CD4-positive, alpha-beta T cell (primary cell): ENCODE data around the gene PDPK1. TPM values are rescaled to one million over a fixed set of nuclear protein-coding genes. Genes with fewer than 3 reads are reported as not detected.
A peak's percentile ranks its signal among the peaks of the same experiment; 100 is the strongest.

ENCODE experiments used
- ATAC-seq: fragments of 200-7000 bp; cut with Tn5 transposase; one replicate; pipeline ENCODE4 v1.10.0; 2022; ENCODE audit warnings: mild to moderate bottlenecking; ENCODE audit not compliant: poor library complexity
- CTCF ChIA-PET: fragments of 350-600 bp; sonication (Branson Sonifier 250); formaldehyde crosslinking; loops from one replicate; lab custom pipeline; 2021; ENCODE audit warnings: antibody characterized with exemption, inconsistent platforms; lab: Charles Lee
- POLR2A ChIA-PET: fragments of 350-600 bp; sonication (Branson Sonifier 250); formaldehyde crosslinking; loops from one replicate; lab custom pipeline; 2021; ENCODE audit warnings: antibody characterized with exemption, inconsistent platforms; lab: Charles Lee
- DNase-seq, 14 experiments: peaks; one replicate each; pipeline ENCODE4 v3.0.0-alpha.2; 2013 to 2020; ENCODE audit warnings: mixed read lengths in 2 of 14
- H3K27ac ChIP-seq, 2 donors: one replicate each; pipeline versions ENCODE4 v1.5.1 to v1.7.0; 2013; ENCODE audit warnings: low read length in 2 of 2, low read depth in 1 of 2, mild to moderate bottlenecking in 1 of 2
- H3K27me3 ChIP-seq, 2 experiments: 1 replicate in 1 of 2; 2 replicates in 1 of 2; pipeline versions ENCODE4 v1.6.1 to v1.7.0; 2013; ENCODE audit warnings: low read length in 2 of 2, control low read depth in 1 of 2, mild to moderate bottlenecking in 1 of 2, moderate library complexity in 1 of 2; ENCODE audit not compliant: insufficient read depth in 2 of 2, control insufficient read depth in 1 of 2
- H3K36me3 ChIP-seq: one replicate; pipeline ENCODE4 v1.6.1; 2013; ENCODE audit warnings: low read length, control low read depth; ENCODE audit not compliant: insufficient read depth
- H3K4me1 ChIP-seq: one replicate; pipeline ENCODE4 v1.6.1; 2013; ENCODE audit warnings: low read length, control low read depth; ENCODE audit not compliant: insufficient read depth
- H3K4me3 ChIP-seq: one replicate; pipeline ENCODE4 v1.5.1; 2013; ENCODE audit warnings: mild to moderate bottlenecking, low read length, moderate library complexity
- H3K9me3 ChIP-seq, 2 experiments: 1 replicate in 1 of 2; 2 replicates in 1 of 2; pipeline versions ENCODE4 v1.6.1 to v1.7.0; 2013; ENCODE audit warnings: low read length in 2 of 2, mild to moderate bottlenecking in 2 of 2, control low read depth in 1 of 2, moderate library complexity in 1 of 2; ENCODE audit not compliant: control insufficient read depth in 1 of 2, insufficient read depth in 1 of 2
- H3K27ac Mint-ChIP-seq: one replicate; pipeline ENCODE4 v1.8.0; 2020; ENCODE audit warnings: mixed read lengths
- H3K27me3 Mint-ChIP-seq: one replicate; pipeline ENCODE4 v1.8.0; 2021; ENCODE audit warnings: mixed read lengths
- H3K36me3 Mint-ChIP-seq: one replicate; pipeline ENCODE4 v1.8.0; 2021; ENCODE audit warnings: low read depth, mixed read lengths
- H3K4me1 Mint-ChIP-seq: one replicate; pipeline ENCODE4 v1.8.0; 2021; ENCODE audit warnings: low read depth, mixed read lengths
- H3K4me3 Mint-ChIP-seq: one replicate; pipeline ENCODE4 v1.8.0; 2020; ENCODE audit warnings: mild to moderate bottlenecking, mixed read lengths
- H3K9me3 Mint-ChIP-seq: one replicate; pipeline ENCODE4 v1.8.0; 2020; ENCODE audit warnings: mixed read lengths
- CTCF ChIP-seq: fragments of 200-600 bp; IDR thresholded peaks from one replicate; pipeline ENCODE4 v1.8.0; 2022; ENCODE audit warnings: antibody characterized with exemption, mild to moderate bottlenecking
- intact Hi-C, 2 experiments: fragments of 100-400 bp; cut with DNase I in 1 of 2; cut with micrococcal nuclease in 1 of 2; formaldehyde crosslinking; loops; one replicate each; pipeline versions ENCODE4 v1.15.1 to v1.9.0; 2023 to 2025; cut with DNase I, micrococcal nuclease
- polyA plus RNA-seq, 2 donors: library from polyadenylated mRNA; unstranded; fragments of 120-200 nt; gene quantifications; one replicate each; pipeline ENCODE4 v1.2.1, GENCODE V29; 2013
- total RNA-seq, 174 experiments: library from RNA in 2 of 174; stranded (reverse) in 2 of 174; gene quantifications; one replicate each; pipeline ENCODE4 v1.2.3 and lab custom pipeline; 2021 to 2026

PDPK1 gene
- total RNA-seq, result 10 to 100 TPM; 46.1 to 51.1 TPM
- polyA plus RNA-seq (2013, experiment 1 of 2), result 25.2 TPM
- 26.6 TPM for polyA plus RNA-seq (2013, experiment 2 of 2)
- total RNA-seq (lab: John Stamatoyannopoulos, UW), result 33.7 to 106 (median 76.5) reads per million in 172 experiments

GRCh38 chr16:2537451-2538379, at the start of gene PDPK1:
Gene PDPK1 (plus strand): TSS chr16:2538021. CDS start chr16:2538113, 92 bp downstream.
- intact Hi-C loops, result loop anchor here (2.0 to 5.0 kb wide), 2 partner anchors 17 to 965 kb away; partner anchors contain the start of genes AMDHD2 (in 1 of the 2) and CLUAP1 (in 1 of the 2)
- TF ChIP-seq CTCF, result no peak
- ChIA-PET CTCF (interaction anchor here (2.1 kb wide), 1 partner anchor 17 kb away, joined by 5 read pairs; the partner anchor contains the start of gene AMDHD2), POLR2A (interaction anchor here (0.7 to 2.7 kb wide), 7 partner anchors 8 to 383 kb away, joined by 3 to 30 read pairs (median 7); partner anchors contain the start of genes AMDHD2, ATP6V0C, KCTD5 and TRAF7)
- H3K27me3 ChIP-seq, result no peaks in the 10 kb centered on the region
- peaks cover 3% of the 10 kb centered on the region for H3K27me3 Mint-ChIP-seq
- peaks cover 3% of the 10 kb centered on the region for H3K36me3 ChIP-seq
- H3K27ac Mint-ChIP-seq, result peak within 1 kb of the TSS; percentile 94
- H3K36me3 Mint-ChIP-seq, result peaks cover 28% of the 10 kb centered on the region
- ATAC-seq (peak; percentile 87), DNase-seq (peak; percentile 85 to 98 (median 92))
- H3K4me1 Mint-ChIP-seq, result peaks cover 37% of the 10 kb centered on the region
- peak within 1 kb of the TSS; percentile 92 for H3K4me3 Mint-ChIP-seq
- no peaks in the 10 kb centered on the region for H3K9me3 Mint-ChIP-seq
- peaks cover 53% of the 10 kb centered on the region for H3K4me1 ChIP-seq
- peak within 1 kb of the TSS in 1 of 2 donors; percentile 68 for H3K27ac ChIP-seq
- H3K4me3 ChIP-seq, result peak within 1 kb of the TSS; percentile 72
- H3K9me3 ChIP-seq, result no peaks in the 10 kb centered on the region

GRCh38 chr16:2489581-2489980, 48.2 kb upstream of the PDPK1 start:
- H3K27ac Mint-ChIP-seq, result no peak overlapping the region
- H3K27ac ChIP-seq, result no peak overlapping the region
- intact Hi-C loops, result loop anchor here (5.0 kb wide), 4 partner anchors 57 to 462 kb away; partner anchors contain the start of genes CASKIN1 (in 1 of the 2), CCNF (in 1 of the 2) and NHERF2 (in 1 of the 2)
- no peak overlapping the region for H3K4me3 Mint-ChIP-seq
- peaks cover 12% of the 10 kb centered on the region for H3K4me1 Mint-ChIP-seq
- H3K36me3 Mint-ChIP-seq, result no peaks in the 10 kb centered on the region
- no peaks in the 10 kb centered on the region for H3K9me3 ChIP-seq
- no peaks in the 10 kb centered on the region for H3K9me3 Mint-ChIP-seq
- no peak for TF ChIP-seq CTCF
- ChIA-PET POLR2A (no interaction called here), CTCF (no interaction called here)
- no peaks in the 10 kb centered on the region for H3K27me3 ChIP-seq
- H3K4me1 ChIP-seq, result peaks cover 17% of the 10 kb centered on the region
- no peak for DNase-seq
- H3K27me3 Mint-ChIP-seq, result no peaks in the 10 kb centered on the region
- no peak for ATAC-seq
- no peak overlapping the region for H3K4me3 ChIP-seq
- no peaks in the 10 kb centered on the region for H3K36me3 ChIP-seq

- Mint-ChIP-seq H3K4me1 (peaks cover 12% of the 10 kb centered on the region), H3K36me3 (no peaks in the 10 kb centered on the region), H3K9me3 (no peaks in the 10 kb centered on the region), H3K27me3 (no peaks in the 10 kb centered on the region), H3K27ac (no peak overlapping the region), H3K4me3 (no peak overlapping the region)
- ATAC-seq (no peak), DNase-seq (no peak)
- TF ChIP-seq CTCF, result no peak
- Histone ChIP-seq H3K27ac (no peak overlapping the region), H3K4me1 (peaks cover 17% of the 10 kb centered on the region), H3K27me3 (no peaks in the 10 kb centered on the region), H3K9me3 (no peaks in the 10 kb centered on the region), H3K4me3 (no peak overlapping the region), H3K36me3 (no peaks in the 10 kb centered on the region)
- intact Hi-C loops, result no loop called here
- ChIA-PET POLR2A (no interaction called here), CTCF (no interaction called here)
Measured at GRCh38 chr16:2490190-2491105, 47.4 kb upstream of the PDPK1 start.
